Uterus (tissue), 4 donors: ENCODE data around the gene IRF2BPL. TPM values are rescaled to one million over a fixed set of nuclear protein-coding genes. Genes with fewer than 3 reads are reported as not detected.

ENCODE experiments used
- DNase-seq, 2 donors: peaks; one replicate each; pipeline ENCODE4 v3.0.0-alpha.2; 2019 to 2020
- H3K27ac ChIP-seq, 2 donors: fragments of 200-600 bp; sonication (generic); 1 replicate in 1 of 2; 2 replicates in 1 of 2; pipeline ENCODE4 v1.5.1; 2016 to 2018
- H3K27me3 ChIP-seq, 2 donors: fragments of 200-600 bp; sonication (generic); one replicate each; pipeline ENCODE4 v1.5.1; 2018 to 2019; ENCODE audit warnings: control low read depth in 1 of 2
- H3K36me3 ChIP-seq, 2 donors: fragments of 200-600 bp; sonication (generic); one replicate each; pipeline ENCODE4 v1.5.1; 2019; ENCODE audit warnings: control low read depth in 1 of 2
- H3K4me1 ChIP-seq, 2 donors: fragments of 200-600 bp; sonication (generic); one replicate each; pipeline ENCODE4 v1.5.1; 2018 to 2019; ENCODE audit warnings: control low read depth in 1 of 2
- H3K4me3 ChIP-seq, 2 donors: fragments of 200-600 bp; sonication (generic); 1 replicate in 1 of 2; 2 replicates in 1 of 2; pipeline ENCODE4 v1.5.1; 2018 to 2019; ENCODE audit warnings: mild to moderate bottlenecking in 1 of 2
- H3K9me3 ChIP-seq, 2 donors: fragments of 200-600 bp; sonication (generic); one replicate each; pipeline ENCODE4 v1.5.1; 2019; ENCODE audit warnings: control low read depth in 1 of 2
- CTCF ChIP-seq, 4 experiments: fragments of 200-600 bp in 2 of 4; fragments of 450-650 bp in 2 of 4; sonication (generic) in 2 of 4; IDR thresholded peaks; one replicate each; pipeline ENCODE4 v1.5.1; 2016 to 2019; ENCODE audit warnings: antibody characterized with exemption in 4 of 4, mild to moderate bottlenecking in 2 of 4, moderate library complexity in 1 of 4
- POLR2A ChIP-seq, 2 donors: fragments of 450-650 bp; IDR thresholded peaks; one replicate each; pipeline ENCODE4 v1.6.1; 2016; ENCODE audit warnings: antibody characterized with exemption in 2 of 2, mild to moderate bottlenecking in 1 of 2, moderate library complexity in 1 of 2
- intact Hi-C: fragments of 100-400 bp; cut with DNase I; formaldehyde crosslinking; loops from one replicate; pipeline ENCODE4 v1.15.1; 2023; ENCODE audit warnings: low total_unique reads
- total RNA-seq, 4 donors: library from RNA; depleted of rRNA in 3 of 4; stranded (reverse); fragments of >200 nt in 3 of 4; gene quantifications; one replicate each; pipeline versions ENCODE4 v1.1.0 to v1.2.4, GENCODE V29; 2014 to 2023
- donor health status: DM: yes; HTN: yes; CAD: no.

IRF2BPL gene
- total RNA-seq, 4 donors from 2014 or later, result 15.6 to 60.8 (median 36.6) TPM

DNA sequence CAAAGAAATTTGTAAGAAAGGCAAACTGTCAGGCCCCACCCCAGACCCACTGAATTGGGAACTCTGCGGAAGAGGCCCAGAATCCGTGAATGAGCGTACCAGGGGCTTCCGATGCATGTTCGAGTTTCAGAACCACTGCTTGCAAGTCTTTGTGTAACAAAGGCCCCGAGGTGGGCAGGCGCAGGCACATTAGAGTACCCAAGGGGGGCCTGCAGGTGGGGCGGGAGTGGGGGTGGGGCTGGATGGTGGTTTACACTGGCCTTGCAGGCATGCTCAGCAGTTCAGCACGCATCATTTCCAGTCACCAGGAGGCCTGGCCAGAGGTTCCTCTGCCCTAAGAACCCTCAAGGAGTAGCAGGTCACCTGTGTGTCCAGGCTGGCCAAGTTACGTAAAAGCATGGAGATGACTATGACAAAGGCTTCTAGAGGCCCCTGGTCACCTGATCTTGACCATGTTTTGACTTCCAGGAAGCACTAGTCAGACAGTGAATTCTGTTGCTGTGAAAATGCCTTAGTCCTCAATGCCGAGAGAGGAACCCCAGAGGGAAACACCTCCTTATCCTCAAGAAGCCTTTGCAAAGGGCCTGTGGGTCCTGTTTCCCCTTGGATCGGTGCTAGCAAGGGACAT lies 33.2 kb upstream of the IRF2BPL start:
- Histone ChIP-seq H3K9me3 (no peaks in the 10 kb centered on the region), H3K4me1 (no peaks in the 10 kb centered on the region), H3K36me3 (no peaks in the 10 kb centered on the region), H3K27ac (no peak overlapping the region), H3K4me3 (no peak overlapping the region), H3K27me3 (no peaks in the 10 kb centered on the region)
- intact Hi-C loops, result no loop called here
- no peak for DNase-seq
- no peak for TF ChIP-seq CTCF (IDR thresholded peaks at IDR 0.05)
- no peak for TF ChIP-seq POLR2A (IDR thresholded peaks at IDR 0.05)

DNA sequence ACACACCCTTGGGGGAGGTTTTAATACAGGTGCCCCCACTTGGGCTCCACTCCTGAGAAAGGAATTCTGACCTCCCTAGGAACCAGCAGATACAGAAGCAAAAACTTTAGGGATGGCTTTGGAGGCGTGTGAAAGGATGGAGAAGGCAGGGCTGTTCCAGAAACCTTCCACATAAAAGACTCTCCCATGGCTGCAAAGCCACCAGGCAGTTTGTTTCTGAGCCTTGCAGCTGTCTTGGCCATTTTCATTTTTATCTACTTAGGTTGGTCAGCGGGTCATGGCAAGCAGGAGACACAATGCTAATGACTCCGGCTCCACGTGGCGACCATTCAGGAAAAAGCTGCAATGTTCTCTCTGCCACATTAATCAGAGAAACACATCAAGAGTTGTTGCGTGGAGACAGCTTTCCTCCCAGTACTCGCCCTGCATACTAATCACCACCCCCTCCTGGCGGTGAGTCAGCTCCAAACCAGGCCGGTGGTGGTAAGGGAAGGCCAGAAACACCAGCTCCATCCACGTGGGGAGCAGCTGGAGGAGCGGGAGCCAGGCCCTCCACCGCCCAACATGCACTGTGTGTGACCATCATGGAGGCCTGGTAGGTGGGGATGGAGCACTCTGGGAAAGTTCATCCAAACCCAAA lies 30.9 kb upstream of the IRF2BPL start:
- intact Hi-C loops, result loop anchor here (5.0 kb wide), 1 partner anchor 147 kb away; no protein-coding TSS in a partner anchor

DNA sequence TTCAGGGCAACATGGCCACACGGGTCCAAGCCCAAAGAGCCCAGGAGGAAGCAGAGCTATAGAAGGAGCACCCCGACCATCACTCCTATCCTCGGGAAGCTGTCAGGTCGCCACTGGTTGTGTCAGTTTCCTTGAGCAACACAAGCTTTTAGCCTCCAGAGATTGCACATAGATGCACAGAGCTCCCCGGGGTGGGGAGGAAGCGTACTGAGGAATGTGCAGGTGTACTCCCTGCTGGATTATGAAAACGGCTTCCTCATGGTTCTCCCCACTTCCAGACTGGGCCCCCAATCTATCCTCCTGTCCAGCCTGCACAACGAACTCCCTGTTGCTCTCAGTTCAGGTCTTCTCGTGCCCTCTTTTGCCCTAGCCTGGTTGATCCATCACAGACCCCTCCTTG lies 30.3 kb upstream of the IRF2BPL start:
- peaks cover 0 to 4% of the 10 kb centered on the region in 2 donors for H3K9me3 ChIP-seq
- no peak overlapping the region for H3K27ac ChIP-seq
- H3K27me3 ChIP-seq, result no peaks in the 10 kb centered on the region
- no peak for DNase-seq
- H3K36me3 ChIP-seq, result no peaks in the 10 kb centered on the region
- intact Hi-C loops, result loop anchor here (5.0 kb wide), 1 partner anchor 146 kb away; no protein-coding TSS in a partner anchor
- H3K4me1 ChIP-seq, result no peaks in the 10 kb centered on the region
- no peak overlapping the region for H3K4me3 ChIP-seq
- no peak for TF ChIP-seq POLR2A (IDR thresholded peaks at IDR 0.05)

More for the DNA sequence above, 30.9 kb upstream of the IRF2BPL start:
- TF ChIP-seq CTCF (IDR thresholded peaks at IDR 0.05) (peak in 1 of 4 experiments; percentile 6), POLR2A (IDR thresholded peaks at IDR 0.05) (no peak)
- no peaks in the 10 kb centered on the region for H3K4me1 ChIP-seq
- peaks cover 0 to 4% of the 10 kb centered on the region in 2 donors for H3K9me3 ChIP-seq
- H3K4me3 ChIP-seq, result no peak overlapping the region
- H3K36me3 ChIP-seq, result no peaks in the 10 kb centered on the region
- H3K27ac ChIP-seq, result no peak overlapping the region
- peak in 1 of 2 donors; percentile 49 for DNase-seq
- H3K27me3 ChIP-seq, result no peaks in the 10 kb centered on the region

GRCh38 chr14:77058117-77058516 lies 29.6 kb upstream of the IRF2BPL start:
- Histone ChIP-seq H3K4me1 (no peaks in the 10 kb centered on the region), H3K4me3 (no peak overlapping the region), H3K9me3 (peaks cover 0 to 4% of the 10 kb centered on the region in 2 donors), H3K36me3 (no peaks in the 10 kb centered on the region), H3K27me3 (no peaks in the 10 kb centered on the region), H3K27ac (no peak overlapping the region)
- DNase-seq, result no peak
- TF ChIP-seq POLR2A (IDR thresholded peaks at IDR 0.05) (no peak), CTCF (IDR thresholded peaks at IDR 0.05) (no peak)
- intact Hi-C loops, result loop anchor here (5.0 kb wide), 1 partner anchor 146 kb away; no protein-coding TSS in a partner anchor

DNA sequence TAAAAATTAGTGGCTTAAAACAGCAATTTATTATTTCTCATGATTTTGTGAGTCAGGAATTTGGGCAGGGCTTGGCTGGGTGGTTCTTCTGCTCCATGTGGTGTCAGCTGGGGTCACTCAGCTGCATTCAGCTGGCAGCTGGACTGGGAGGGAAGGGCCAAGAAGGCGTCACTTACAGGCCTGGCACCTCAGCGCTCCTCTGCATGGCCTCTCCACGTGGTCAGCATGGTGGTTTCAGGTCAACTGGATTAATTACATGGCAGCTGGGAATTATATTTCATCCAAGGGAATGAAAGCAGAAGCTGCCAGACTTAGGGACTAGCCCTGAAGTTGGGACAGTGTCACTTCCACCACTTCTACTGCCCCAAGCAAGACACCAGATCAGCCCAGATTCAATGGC lies 27.5 kb upstream of the IRF2BPL start:
- intact Hi-C loops, result loop anchor here (5.0 kb wide), 1 partner anchor 144 kb away; no protein-coding TSS in a partner anchor
- no peak for TF ChIP-seq CTCF (IDR thresholded peaks at IDR 0.05)
- no peak for TF ChIP-seq POLR2A (IDR thresholded peaks at IDR 0.05)
- DNase-seq, result no peak

More for the DNA sequence above, 27.5 kb upstream of the IRF2BPL start:
- H3K4me3 ChIP-seq, result no peak overlapping the region
- peaks cover 0 to 4% of the 10 kb centered on the region in 2 donors for H3K9me3 ChIP-seq
- no peak overlapping the region for H3K27ac ChIP-seq
- H3K4me1 ChIP-seq, result no peaks in the 10 kb centered on the region
- H3K27me3 ChIP-seq, result no peaks in the 10 kb centered on the region
- no peaks in the 10 kb centered on the region for H3K36me3 ChIP-seq
